GM19463 (cell line): ENCODE data around the gene CREBZF.
"Not testable (repeated sequence)": the region's sequence is repeated elsewhere in the genome, so short reads cannot be mapped to it uniquely, and the experiment has no call there.

Experiments
- ATAC-seq: cut with Tn5 transposase; IDR thresholded peaks from one replicate; pipeline ENCODE4 v1.9.1; 2021; ENCODE audit warnings: mild to moderate bottlenecking, moderate library complexity; ENCODE audit not compliant: unreplicated experiment

The CREBZF gene

DNA sequence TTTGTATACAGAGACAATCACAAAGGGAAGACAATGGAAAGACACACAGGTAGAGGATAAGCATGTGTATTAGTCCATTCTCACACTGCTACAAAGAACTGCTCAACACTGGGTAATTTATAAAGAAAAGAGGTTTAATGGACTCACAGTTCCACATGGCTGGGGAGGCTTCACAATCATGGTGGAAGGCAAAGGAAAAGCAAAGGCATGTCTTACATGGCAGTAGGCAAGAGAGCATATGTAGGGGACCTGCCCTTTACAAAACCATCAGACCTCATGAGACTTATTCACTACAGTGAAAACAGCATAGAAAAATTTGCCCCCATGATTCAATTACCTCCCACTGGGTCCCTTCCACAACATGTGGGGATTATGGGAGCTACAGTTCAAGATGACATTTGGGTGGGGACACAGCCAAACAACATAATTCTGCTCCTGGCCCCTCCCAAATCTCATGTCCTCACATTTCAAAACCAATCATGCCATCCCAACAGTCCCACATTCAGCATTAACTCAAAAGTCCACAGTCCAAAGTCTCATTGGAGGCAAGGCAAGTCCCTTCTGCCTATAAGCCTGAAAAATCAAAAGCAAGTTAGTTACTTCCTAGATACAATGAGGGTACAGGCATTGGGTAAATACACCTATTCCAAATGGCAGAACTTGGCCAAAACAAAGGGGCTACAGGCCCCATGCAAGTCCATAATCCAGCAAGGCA, 6.2 kb upstream of the CREBZF start:
- not testable (repeated sequence) for ATAC-seq

GRCh38 chr11:85668157-85668556, 3.2 kb upstream of the CREBZF start:
- no peak for ATAC-seq

GRCh38 chr11:85666687-85667086, 1.8 kb upstream of the CREBZF start:
- ATAC-seq = no peak

- no peak for ATAC-seq
These were observed 804 bp upstream of the CREBZF start for GRCh38 chr11:85665733-85666132.

DNA sequence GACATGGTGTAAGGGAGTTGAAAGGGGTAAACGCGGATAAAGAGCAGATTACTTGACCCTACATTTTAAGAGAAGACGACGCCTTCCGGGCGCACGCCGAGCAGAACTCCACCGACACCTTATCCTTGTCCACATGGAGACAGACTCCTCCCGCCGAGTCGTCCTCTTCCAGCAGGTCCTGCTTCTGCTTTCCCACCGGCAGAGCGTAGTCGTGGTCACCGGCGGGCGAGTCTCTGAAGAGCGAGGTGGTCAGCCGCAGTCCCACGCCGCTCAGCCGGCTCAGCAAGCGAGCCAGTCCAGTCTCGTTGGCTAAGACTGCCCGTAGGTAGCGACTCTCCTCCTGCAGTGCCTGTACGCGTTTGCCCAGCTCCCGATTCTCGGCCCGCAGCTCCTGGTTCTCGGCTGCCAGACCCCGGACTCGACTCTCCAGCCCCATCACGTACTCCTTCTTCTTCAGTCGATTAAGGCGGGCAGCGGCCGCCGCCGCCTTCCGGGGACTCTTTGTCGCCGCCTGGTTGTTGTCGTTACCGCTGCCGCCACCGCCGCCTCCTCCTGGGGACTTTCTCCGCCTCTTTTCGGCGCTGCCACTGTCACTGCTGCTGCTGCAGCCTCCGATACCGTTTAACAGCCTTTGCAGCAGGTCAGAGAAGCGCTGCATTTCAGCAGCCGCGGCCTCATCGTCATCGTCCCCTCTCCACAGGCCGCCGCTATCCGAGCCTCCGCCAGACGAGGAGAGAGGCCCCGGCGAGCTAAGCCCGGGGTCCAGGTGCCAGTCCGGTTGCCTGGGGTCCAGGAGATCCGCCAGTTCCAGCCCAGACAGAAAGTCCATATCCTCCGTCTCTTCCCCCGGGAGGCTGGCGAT, 945 bp downstream of the CREBZF start:
- ATAC-seq = peak; percentile 64

- ATAC-seq = no peak
These were observed 1.7 kb downstream of the CREBZF start for GRCh38 chr11:85663080-85663752.

DNA sequence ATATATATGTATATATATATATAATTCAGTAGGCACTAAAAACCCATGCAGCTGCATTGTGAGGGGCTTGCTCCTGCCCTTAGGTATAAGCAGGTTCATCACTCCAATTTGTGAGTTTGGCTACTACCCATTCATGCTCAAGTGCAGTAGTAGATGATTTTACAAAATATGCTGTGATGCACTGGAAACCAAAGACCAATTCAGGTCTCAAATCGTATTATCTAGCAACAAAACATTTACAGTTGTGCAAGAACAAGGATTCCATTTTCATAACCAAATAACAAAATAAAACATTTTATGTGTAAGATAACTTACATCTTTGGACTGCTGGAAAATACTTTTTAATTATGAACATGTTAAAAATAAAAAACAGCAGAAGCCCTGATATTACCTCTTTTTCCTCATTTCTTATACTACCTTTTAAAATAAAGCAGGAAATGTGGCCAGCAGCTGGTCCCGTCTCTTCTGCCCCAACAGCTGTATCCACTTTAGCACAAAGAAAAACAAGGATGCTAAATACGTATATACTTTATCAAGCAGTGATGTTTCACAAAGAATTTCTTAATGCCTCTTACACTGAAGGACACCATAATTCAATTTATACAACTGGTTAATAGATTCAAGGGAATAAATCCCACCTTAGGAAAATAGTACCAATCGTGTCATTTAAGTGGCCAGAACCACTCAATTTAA, 2.8 kb downstream of the CREBZF start:
- ATAC-seq = no peak

DNA sequence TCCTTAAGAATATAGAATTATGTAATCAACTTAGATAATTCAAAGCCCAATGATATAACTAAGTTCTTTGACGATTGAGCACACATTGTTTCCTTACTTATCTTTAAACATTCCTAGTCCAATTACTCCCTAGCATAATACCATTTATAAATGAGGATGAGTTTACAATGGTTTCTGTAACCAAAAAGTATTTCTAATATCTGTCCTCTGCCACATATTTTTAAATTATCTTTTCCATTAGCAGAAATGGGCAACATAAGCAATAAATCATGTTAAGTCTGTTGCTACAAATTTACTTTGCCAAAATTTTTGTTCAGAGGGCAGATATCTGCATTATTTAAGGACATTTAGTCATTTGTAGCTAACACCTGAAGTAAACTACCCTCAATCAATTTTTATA, 6.7 kb downstream of the CREBZF start:
- ATAC-seq = no peak

DNA sequence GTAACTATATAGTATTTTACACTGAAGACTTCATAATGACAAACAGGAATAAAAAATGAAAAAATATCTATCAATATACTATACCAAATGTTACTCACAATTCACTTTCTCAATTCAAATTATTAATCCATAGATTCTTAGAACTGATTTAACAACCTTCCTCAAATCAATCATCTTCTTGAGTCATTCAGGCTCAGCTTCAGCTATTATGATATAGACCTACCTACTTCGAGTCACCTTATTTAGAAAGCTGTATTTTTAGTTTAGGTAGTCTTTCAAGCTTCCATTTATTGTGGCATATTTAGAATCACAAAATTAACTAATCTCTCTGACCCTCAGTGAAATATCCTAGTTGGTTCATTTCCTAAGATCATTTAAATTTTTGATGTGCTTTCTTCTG, 8.2 kb downstream of the CREBZF start:
- ATAC-seq = no peak

- ATAC-seq = not testable (repeated sequence)
These were observed 10.6 kb downstream of the CREBZF start for GRCh38 chr11:85654343-85654742.

- ATAC-seq = no peak
These were observed 12.0 kb downstream of the CREBZF start for GRCh38 chr11:85652786-85653447.

- ATAC-seq = no peak
These were observed 13.8 kb downstream of the CREBZF start for GRCh38 chr11:85651118-85651517.

GRCh38 chr11:85647604-85648299, 17.2 kb downstream of the CREBZF start, which contains the start of gene TMEM126A:
TMEM126A (plus strand) TSS chr11:85647967; CDS start chr11:85650256, 2,289 bp downstream.
- ATAC-seq = peak; percentile 100

DNA sequence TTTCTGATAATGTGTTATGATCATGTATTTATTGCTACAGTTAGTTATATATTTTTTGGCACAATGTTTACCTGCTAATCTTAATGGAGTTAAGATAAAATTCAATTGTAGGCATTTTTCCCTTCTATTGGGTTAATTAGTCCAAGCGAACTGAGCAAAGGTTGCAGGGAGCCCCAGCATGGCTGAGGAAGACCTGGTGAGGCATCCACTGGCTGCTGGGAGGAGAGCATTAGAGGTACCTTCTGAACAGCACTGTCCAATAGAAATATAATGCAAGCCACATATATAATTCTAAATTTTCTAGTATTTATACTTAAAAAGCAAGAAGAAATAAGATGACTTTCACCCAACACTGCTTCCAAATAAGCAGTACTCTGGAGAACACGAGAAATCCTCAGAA, 17.9 kb downstream of the CREBZF start:
- no peak for ATAC-seq

DNA sequence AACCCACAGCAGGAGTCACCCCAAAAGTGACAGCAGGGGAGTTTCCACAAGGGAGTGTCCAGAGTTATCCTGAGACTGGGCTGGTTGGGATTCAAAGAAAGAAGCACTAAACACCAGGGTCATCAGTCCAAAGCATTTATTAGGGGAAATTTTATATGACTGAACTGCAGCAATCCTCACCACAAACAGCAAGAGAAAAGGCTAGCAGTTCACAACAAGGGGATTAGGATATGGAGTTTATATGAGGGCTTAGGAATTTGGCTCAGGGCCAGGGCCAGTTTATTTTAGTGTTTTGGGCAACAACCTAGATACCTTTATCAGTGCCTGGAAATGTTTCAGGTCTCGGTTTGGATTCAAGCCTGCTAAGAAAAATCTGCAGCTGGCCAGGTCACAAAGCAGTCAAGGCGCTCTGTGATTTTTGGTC, 21.7 kb downstream of the CREBZF start:
- no peak for ATAC-seq

- no peak for ATAC-seq
These were observed 30.2 kb downstream of the CREBZF start for GRCh38 chr11:85634747-85635146.

- ATAC-seq = peak; percentile 3
These were observed 36.1 kb downstream of the CREBZF start for GRCh38 chr11:85628771-85629341.

DNA sequence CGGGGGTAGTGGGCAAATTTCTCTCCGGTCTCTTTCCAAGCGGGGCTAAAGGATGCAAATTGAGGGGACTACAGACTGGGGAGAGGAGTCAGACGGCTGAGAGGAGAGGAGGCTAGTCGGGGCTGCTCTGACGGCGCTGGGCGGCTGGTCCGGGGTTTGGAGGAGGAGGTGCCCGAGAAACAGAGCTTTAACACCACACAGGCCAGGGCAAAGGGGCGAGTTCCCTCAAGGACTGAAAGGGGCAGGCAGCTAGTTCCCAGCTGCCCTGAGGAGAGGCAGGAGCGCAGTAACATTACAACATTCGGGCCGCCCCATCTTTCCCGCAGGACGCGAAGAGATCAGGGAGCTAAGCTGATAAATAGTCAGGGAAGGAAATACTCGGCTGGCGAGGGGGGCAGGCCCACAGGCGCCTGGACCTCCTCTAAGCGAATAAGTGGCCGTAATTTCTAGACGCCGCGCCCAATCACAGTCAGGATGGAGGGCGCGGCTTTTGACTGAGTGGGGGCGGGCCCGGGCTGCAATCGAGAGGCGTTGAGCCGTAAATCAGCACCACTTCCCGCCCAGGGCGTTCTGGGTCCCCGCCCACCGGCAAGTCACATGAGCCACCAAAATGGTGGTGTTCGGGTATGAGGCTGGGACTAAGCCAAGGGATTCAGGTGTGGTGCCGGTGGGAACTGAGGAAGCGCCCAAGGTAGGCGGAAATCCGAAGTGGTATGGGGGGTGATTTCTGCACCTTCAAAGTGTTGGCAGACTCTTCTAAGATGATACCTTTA, 36.7 kb downstream of the CREBZF start, which contains the start of gene TMEM126B:
Gene TMEM126B (plus strand): TSS at position 596 of the 773 bp plus-strand sequence. CDS start 15 bp downstream, at position 611.
- ATAC-seq = peak; percentile 98
